ENCODE data around the gene DISC1.
"Not testable (repeated sequence)": the region's sequence is repeated elsewhere in the genome, so short reads cannot be mapped to it uniquely, and the experiment has no call there.

Gene DISC1

GRCh38 chr1:231653632-231654031 lies 27.0 kb downstream of the DISC1 start:
- TF ChIP-seq CTCF (IDR thresholded peaks at IDR 0.05; ENCODE audit: insufficient read depth, missing control alignments), result no peak
- no peak for DNase-seq (ENCODE audit: insufficient read length, low spot score)
- FAIRE-seq, result no peak

DNA sequence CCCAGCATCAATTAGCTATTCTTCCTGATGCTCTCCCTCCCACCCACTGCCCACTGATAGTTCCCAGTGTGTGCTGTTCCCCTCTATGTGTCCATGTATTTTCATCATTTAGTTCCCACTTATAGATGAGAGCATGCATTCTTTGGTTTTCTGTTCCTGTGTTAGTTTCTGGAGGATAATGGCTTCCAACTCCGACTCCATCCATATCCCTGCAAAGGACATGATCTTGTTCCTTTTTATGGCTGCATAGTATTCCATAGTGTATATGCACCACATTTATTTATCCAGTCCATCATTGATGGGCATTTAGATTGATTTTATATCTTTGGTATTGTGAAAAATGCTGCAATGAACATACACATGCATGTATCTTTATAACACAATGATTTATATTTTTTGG lies 30.2 kb downstream of the DISC1 start:
- TF ChIP-seq CTCF (IDR thresholded peaks at IDR 0.05; ENCODE audit: insufficient read depth, missing control alignments), result no peak
- FAIRE-seq (no peak), DNase-seq (ENCODE audit: insufficient read length, low spot score) (no peak)

DNA sequence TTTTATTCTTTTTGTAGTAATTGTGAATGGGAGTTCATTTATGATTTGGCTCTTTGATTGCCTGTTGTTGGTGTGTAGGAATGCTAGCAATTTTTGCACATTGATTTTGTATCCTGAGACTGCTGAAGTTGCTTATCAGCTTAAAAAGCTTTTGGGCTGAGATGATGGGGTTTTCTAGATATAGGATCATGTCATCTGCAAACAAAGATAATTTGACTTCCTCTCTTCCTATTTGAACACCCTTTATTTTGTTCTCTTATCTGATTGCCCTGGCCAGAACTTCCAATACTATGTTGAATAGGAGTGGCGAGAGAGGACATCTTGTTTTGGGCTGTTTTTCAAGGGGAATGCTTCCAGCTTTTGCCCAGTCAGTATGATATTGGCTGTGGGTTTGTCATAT lies 31.6 kb downstream of the DISC1 start:
- DNase-seq (ENCODE audit: insufficient read length, low spot score); FAIRE-seq: not testable (repeated sequence)

DNA sequence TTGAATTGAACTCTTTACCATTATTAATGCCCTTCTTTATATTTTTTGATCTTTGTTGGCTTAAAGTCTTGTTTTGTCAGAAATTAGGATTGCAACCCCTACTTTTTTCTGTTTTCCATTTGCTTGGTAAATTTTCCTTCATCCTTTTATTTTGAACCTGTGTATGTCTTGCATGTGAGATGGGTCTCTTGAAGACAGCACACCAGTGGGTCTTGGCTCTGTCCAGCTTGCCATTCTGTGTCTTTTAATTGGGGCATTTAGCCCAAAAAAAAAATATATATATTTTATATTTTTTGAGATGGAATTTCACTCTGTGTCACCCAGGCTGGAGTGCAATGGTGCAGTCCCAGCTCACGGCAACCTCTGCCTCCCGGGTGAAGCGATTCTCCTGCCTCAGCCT lies 33.6 kb downstream of the DISC1 start:
- DNase-seq (ENCODE audit: insufficient read length, low spot score), result no peak
- no peak for TF ChIP-seq CTCF (IDR thresholded peaks at IDR 0.05; ENCODE audit: insufficient read depth, missing control alignments)
- no peak for FAIRE-seq

- peak; percentile 78 for FAIRE-seq
These were observed 36.7 kb downstream of the DISC1 start for GRCh38 chr1:231663211-231663792.

GRCh38 chr1:231665101-231665500 lies 38.5 kb downstream of the DISC1 start:
- peak; percentile 6 for FAIRE-seq
- DNase-seq (ENCODE audit: insufficient read length, low spot score), result no peak

More at GRCh38 chr1:231663211-231663792, 36.7 kb downstream of the DISC1 start:
- no peak for TF ChIP-seq CTCF (IDR thresholded peaks at IDR 0.05; ENCODE audit: insufficient read depth, missing control alignments)
- no peak for DNase-seq (ENCODE audit: insufficient read length, low spot score)

GRCh38 chr1:231665726-231666125 lies 39.1 kb downstream of the DISC1 start:
- no peak for DNase-seq (ENCODE audit: insufficient read length, low spot score)
- peak; percentile 98 for FAIRE-seq
- no peak for TF ChIP-seq CTCF (IDR thresholded peaks at IDR 0.05; ENCODE audit: insufficient read depth, missing control alignments)

More at GRCh38 chr1:231665101-231665500, 38.5 kb downstream of the DISC1 start:
- no peak for TF ChIP-seq CTCF (IDR thresholded peaks at IDR 0.05; ENCODE audit: insufficient read depth, missing control alignments)

All from D721Med (cell line).